Prostate gland (tissue), 2 donors: ENCODE data around the gene RYR3. TPM values are rescaled to one million over a fixed set of nuclear protein-coding genes. Genes with fewer than 3 reads are reported as not detected.

Experiments
- DNase-seq: peaks from one replicate; pipeline ENCODE4 v3.0.0-alpha.2; 2019; ENCODE audit warnings: low spot score
- H3K27ac ChIP-seq, 2 donors: fragments of 200-600 bp; sonication (generic); 2 replicates each; pipeline ENCODE4 v1.5.1; 2017 to 2019
- H3K27me3 ChIP-seq: fragments of 200-600 bp; sonication (generic); replicated peaks from 2 replicates; pipeline ENCODE4 v1.5.1; 2019; ENCODE audit not compliant: insufficient read depth
- H3K36me3 ChIP-seq, 2 donors: fragments of 200-600 bp; sonication (generic); 1 replicate in 1 of 2; 2 replicates in 1 of 2; pipeline versions ENCODE4 v1.5.1 to v1.8.1; 2017 to 2019
- H3K4me1 ChIP-seq: fragments of 200-600 bp; sonication (generic); replicated peaks from 2 replicates; pipeline ENCODE4 v1.5.1; 2019
- H3K4me3 ChIP-seq, 2 donors: fragments of 200-600 bp; sonication (generic); 2 replicates each; pipeline ENCODE4 v1.5.1; 2017 to 2019
- H3K9me3 ChIP-seq: fragments of 200-600 bp; sonication (generic); 2 replicates; pipeline ENCODE4 v1.5.1; 2017
- POLR2A ChIP-seq: fragments of 450-650 bp; IDR thresholded peaks from one replicate; pipeline ENCODE4 v1.6.1; 2016; ENCODE audit warnings: antibody characterized with exemption, mild to moderate bottlenecking
- POLR2AphosphoS5 ChIP-seq: sonication (generic); formaldehyde crosslinking; IDR thresholded peaks from one replicate; pipeline ENCODE4 v1.6.1; 2017; ENCODE audit warnings: antibody characterized with exemption
- WGBS: methylation state at CpG from one replicate; pipeline ENCODE4 v1.1.5; 2018; 5-methylcytosine and 5-hydroxymethylcytosine counted together
- intact Hi-C: fragments of 100-400 bp; cut with DNase I; formaldehyde crosslinking; loops from one replicate; pipeline ENCODE4 v1.14.2; 2022
- total RNA-seq, 2 donors: library from RNA; depleted of rRNA; stranded (reverse); fragments of >200 nt; gene quantifications; one replicate each; pipeline ENCODE4 v1.1.0, GENCODE V29; 2016
- TF ChIP-seq, protein P1 (sequence below), 4 experiments: fragments of 200-600 bp in 2 of 4; fragments of 450-650 bp in 2 of 4; sonication (generic) in 2 of 4; IDR thresholded peaks; 1 replicate in 3 of 4; 2 replicates in 1 of 4; pipeline ENCODE4 v1.5.1; 2016 to 2019; ENCODE audit warnings: antibody characterized with exemption in 4 of 4, mild to moderate bottlenecking in 2 of 4, moderate library complexity in 2 of 4

RYR3 gene
- total RNA-seq, result 1 to 10 TPM in 1 of 2 donors, under 1 TPM in 1; 0.41 to 2.3 TPM

- under 1% methylated on average over 80 of the region's 84 CpGs for WGBS
- no peak for TF ChIP-seq POLR2AphosphoS5
- TF ChIP-seq, protein P1, sequence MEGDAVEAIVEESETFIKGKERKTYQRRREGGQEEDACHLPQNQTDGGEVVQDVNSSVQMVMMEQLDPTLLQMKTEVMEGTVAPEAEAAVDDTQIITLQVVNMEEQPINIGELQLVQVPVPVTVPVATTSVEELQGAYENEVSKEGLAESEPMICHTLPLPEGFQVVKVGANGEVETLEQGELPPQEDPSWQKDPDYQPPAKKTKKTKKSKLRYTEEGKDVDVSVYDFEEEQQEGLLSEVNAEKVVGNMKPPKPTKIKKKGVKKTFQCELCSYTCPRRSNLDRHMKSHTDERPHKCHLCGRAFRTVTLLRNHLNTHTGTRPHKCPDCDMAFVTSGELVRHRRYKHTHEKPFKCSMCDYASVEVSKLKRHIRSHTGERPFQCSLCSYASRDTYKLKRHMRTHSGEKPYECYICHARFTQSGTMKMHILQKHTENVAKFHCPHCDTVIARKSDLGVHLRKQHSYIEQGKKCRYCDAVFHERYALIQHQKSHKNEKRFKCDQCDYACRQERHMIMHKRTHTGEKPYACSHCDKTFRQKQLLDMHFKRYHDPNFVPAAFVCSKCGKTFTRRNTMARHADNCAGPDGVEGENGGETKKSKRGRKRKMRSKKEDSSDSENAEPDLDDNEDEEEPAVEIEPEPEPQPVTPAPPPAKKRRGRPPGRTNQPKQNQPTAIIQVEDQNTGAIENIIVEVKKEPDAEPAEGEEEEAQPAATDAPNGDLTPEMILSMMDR (IDR thresholded peaks at IDR 0.05), result no peak
- no peak for TF ChIP-seq POLR2A
- Histone ChIP-seq H3K4me1 (peaks cover 3% of the 10 kb centered on the region), H3K4me3 (peak within 1 kb of the TSS; percentile 10 to 26), H3K27ac (no peak within 1 kb of the TSS), H3K27me3 (peaks cover 13% of the 10 kb centered on the region), H3K9me3 (no peaks in the 10 kb centered on the region), H3K36me3 (no peaks in the 10 kb centered on the region)
- intact Hi-C loops, result no loop called here
- no peak for DNase-seq
These were observed at the start of gene RYR3 for GRCh38 chr15:33310481-33311311. Gene RYR3 (plus strand): TSS chr15:33310967. CDS start chr15:33311046, 79 bp downstream.

GRCh38 chr15:33262306-33262705 is 48.5 kb upstream of the RYR3 start:
- Histone ChIP-seq H3K4me3 (no peak overlapping the region), H3K27ac (no peak overlapping the region), H3K36me3 (no peaks in the 10 kb centered on the region), H3K27me3 (no peaks in the 10 kb centered on the region), H3K9me3 (no peaks in the 10 kb centered on the region), H3K4me1 (no peaks in the 10 kb centered on the region)
- intact Hi-C loops, result no loop called here
- 56% methylated on average over 2 of the region's 2 CpGs for WGBS
- TF ChIP-seq, protein P1 (IDR thresholded peaks at IDR 0.05), result no peak
- no peak for TF ChIP-seq POLR2AphosphoS5
- no peak for TF ChIP-seq POLR2A
- DNase-seq, result no peak

- intact Hi-C loops, result no loop called here
These were observed 33.1 kb upstream of the RYR3 start for GRCh38 chr15:33277689-33278088.

GRCh38 chr15:33278816-33279612 is 31.8 kb upstream of the RYR3 start:
- no peaks in the 10 kb centered on the region for H3K4me1 ChIP-seq
- DNase-seq, result no peak
- no peak overlapping the region for H3K4me3 ChIP-seq
- no peak overlapping the region for H3K27ac ChIP-seq
- intact Hi-C loops, result no loop called here
- no peaks in the 10 kb centered on the region for H3K9me3 ChIP-seq
- TF ChIP-seq POLR2AphosphoS5 (no peak), POLR2A (no peak)
- TF ChIP-seq, protein P1 (IDR thresholded peaks at IDR 0.05), result no peak
- WGBS, result 44% methylated on average over 4 of the region's 4 CpGs
- H3K27me3 ChIP-seq, result no peaks in the 10 kb centered on the region
- H3K36me3 ChIP-seq, result no peaks in the 10 kb centered on the region

More at GRCh38 chr15:33277689-33278088, 33.1 kb upstream of the RYR3 start:
- Histone ChIP-seq H3K4me3 (no peak overlapping the region), H3K4me1 (no peaks in the 10 kb centered on the region), H3K9me3 (no peaks in the 10 kb centered on the region), H3K36me3 (no peaks in the 10 kb centered on the region), H3K27ac (no peak overlapping the region), H3K27me3 (no peaks in the 10 kb centered on the region)
- TF ChIP-seq, protein P1 (IDR thresholded peaks at IDR 0.05), result no peak
- TF ChIP-seq POLR2AphosphoS5 (no peak), POLR2A (no peak)
- 26% methylated on average over 1 of the region's 1 CpG for WGBS
- no peak for DNase-seq
